ENCODE results near the gene SLC45A3. TPM values are rescaled to one million over a fixed set of nuclear protein-coding genes. Genes with fewer than 3 reads are reported as not detected.
A peak's percentile ranks its signal among the peaks of the same experiment; 100 is the strongest.

Gene SLC45A3
- total and polyA plus RNA-seq, 2 donors (not counting 3 experiments of a cell fraction or from before 2014, with no cell fraction given): 15.1 to 15.6 TPM

- FAIRE-seq (no peak), DNase-seq (ENCODE audit: low read depth, low spot score) (no peak)
- Histone ChIP-seq H3K9me1 (replicated peaks; ENCODE audit: control insufficient read depth, extremely low read depth, insufficient read depth, low read length) (no peaks in the 10 kb centered on the region), H3K27me3 (ENCODE audit: control insufficient read depth in 2 of 2, insufficient read depth in 2 of 2, low read length in 2 of 2) (no peaks in the 10 kb centered on the region), H3K27ac (ENCODE audit: insufficient read depth, low read depth, low read length) (no peak overlapping the region), H3K4me3 (replicated peaks in 1 of 3; ENCODE audit: insufficient read depth in 1 of 3, low read depth in 1 of 3, low read length in 3 of 3) (no peak overlapping the region), H3K36me3 (ENCODE audit: control insufficient read depth in 2 of 2, extremely low read depth in 1 of 2, insufficient read depth in 2 of 2, low read length in 2 of 2) (peaks cover 24 to 29% of the 10 kb centered on the region in 2 experiments), H3K4me1 (ENCODE audit: control insufficient read depth, extremely low read depth, insufficient read depth, low read length) (peaks cover 2% of the 10 kb centered on the region), H3K9ac (replicated peaks; ENCODE audit: extremely low read depth, insufficient read depth, low read length) (no peak overlapping the region), H4K20me1 (replicated peaks; ENCODE audit: control insufficient read depth, extremely low read depth, insufficient read depth, low read length) (no peaks in the 10 kb centered on the region), H2AFZ (ENCODE audit: low read depth, low read length) (no peak overlapping the region), H3K79me2 (ENCODE audit: control insufficient read depth, insufficient read depth, low read length) (peaks cover 37% of the 10 kb centered on the region), H3K4me2 (ENCODE audit: insufficient read depth, low read length) (no peak overlapping the region), H3K9me3 (replicated peaks; ENCODE audit: control insufficient read depth, insufficient read depth, low read length) (no peaks in the 10 kb centered on the region)
- TF ChIP-seq MYC (IDR thresholded peaks at IDR 0.05; ENCODE audit: low read depth, low read length) (no peak), GATA2 (IDR thresholded peaks at IDR 0.05; ENCODE audit: insufficient read depth, insufficient read length, low read depth, low read length) (no peak), EZH2 (IDR thresholded peaks at IDR 0.05; ENCODE audit: borderline replicate concordance, low read depth, low read length, severe bottlenecking) (no peak), MAX (IDR thresholded peaks at IDR 0.05; ENCODE audit: insufficient read depth, insufficient read length) (no peak), CTCF (IDR thresholded peaks at IDR 0.05; ENCODE audit: extremely low read depth in 1 of 2, insufficient read depth in 1 of 2, low read depth in 1 of 2, low read length in 2 of 2) (no peak), POLR2A (IDR thresholded peaks at IDR 0.05; ENCODE audit: low read depth, low read length) (no peak), FOS (IDR thresholded peaks at IDR 0.05; ENCODE audit: borderline replicate concordance, insufficient read depth, low read length) (no peak), POLR2AphosphoS5 (IDR thresholded peaks at IDR 0.05; ENCODE audit: insufficient read depth, low read depth, low read length) (no peak), JUN (IDR thresholded peaks at IDR 0.05; ENCODE audit: borderline replicate concordance, insufficient read depth, insufficient read length, low read depth) (no peak)
- TSS peak; percentile 20 for BruUV-seq (replicated peaks)
- dilution Hi-C loops (cut with MboI; ENCODE audit: extremely low pct_ligation_motif_present, low sequenced_read_pairs): no loop called here
- ChIA-PET POLR2A (no interaction called here), CTCF (interaction anchor here (1.2 to 2.2 kb wide), 2 partner anchors 19 to 38 kb away, joined by 3 to 5 read pairs; no protein-coding TSS in a partner anchor)
- intact Hi-C loops (cut with micrococcal nuclease): no loop called here
These were observed 60.0 kb downstream of the SLC45A3 start for GRCh38 chr1:205620269-205620668.

Data from endothelial cell of umbilical vein (primary cell).